ENCODE results near the gene UBE2G2.

DNA sequence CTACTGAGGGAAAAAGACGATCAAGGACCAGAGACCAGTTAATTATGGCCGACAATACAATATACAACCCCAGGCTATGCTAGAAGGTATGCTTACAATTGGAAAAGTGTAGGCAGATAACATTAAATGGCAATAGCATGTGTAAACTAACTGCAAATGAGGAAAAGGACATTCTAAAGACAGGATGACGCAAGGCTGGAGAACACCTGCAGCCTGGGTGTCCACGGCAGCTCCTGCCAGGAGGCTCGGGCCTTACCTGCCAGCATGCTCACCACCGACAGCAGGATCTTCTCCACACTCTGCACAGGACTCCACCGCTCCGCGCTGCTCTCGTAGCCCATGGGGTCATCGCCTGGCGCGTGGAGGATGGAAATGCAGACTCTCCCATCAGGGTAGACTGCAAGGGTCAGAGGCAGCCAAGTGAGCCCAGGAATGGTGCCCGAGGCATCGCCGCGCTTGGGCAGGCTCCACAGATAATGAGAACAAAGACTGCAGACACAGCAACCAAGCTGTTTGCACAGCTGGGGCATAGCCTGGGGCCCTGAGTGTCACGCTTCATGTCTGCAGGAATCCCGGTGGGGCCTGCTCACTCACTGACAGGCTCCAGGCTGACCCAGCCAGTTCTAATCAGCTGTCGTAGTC is 28.2 kb downstream of the UBE2G2 start:
- TF ChIP-seq, protein P1, sequence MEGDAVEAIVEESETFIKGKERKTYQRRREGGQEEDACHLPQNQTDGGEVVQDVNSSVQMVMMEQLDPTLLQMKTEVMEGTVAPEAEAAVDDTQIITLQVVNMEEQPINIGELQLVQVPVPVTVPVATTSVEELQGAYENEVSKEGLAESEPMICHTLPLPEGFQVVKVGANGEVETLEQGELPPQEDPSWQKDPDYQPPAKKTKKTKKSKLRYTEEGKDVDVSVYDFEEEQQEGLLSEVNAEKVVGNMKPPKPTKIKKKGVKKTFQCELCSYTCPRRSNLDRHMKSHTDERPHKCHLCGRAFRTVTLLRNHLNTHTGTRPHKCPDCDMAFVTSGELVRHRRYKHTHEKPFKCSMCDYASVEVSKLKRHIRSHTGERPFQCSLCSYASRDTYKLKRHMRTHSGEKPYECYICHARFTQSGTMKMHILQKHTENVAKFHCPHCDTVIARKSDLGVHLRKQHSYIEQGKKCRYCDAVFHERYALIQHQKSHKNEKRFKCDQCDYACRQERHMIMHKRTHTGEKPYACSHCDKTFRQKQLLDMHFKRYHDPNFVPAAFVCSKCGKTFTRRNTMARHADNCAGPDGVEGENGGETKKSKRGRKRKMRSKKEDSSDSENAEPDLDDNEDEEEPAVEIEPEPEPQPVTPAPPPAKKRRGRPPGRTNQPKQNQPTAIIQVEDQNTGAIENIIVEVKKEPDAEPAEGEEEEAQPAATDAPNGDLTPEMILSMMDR (IDR thresholded peaks at IDR 0.05): no peak
- TF ChIP-seq POLR2A (IDR thresholded peaks at IDR 0.05): no peak

Data from heart left ventricle (tissue), 13 donors.